ENCODE results near the gene EXOG.

- TF ChIP-seq RARB (CRISPR knock-in tag; IDR thresholded peaks at IDR 0.05), result no peak
- TF ChIP-seq ZFP3 (CRISPR knock-in tag; IDR thresholded peaks at IDR 0.05), result no peak
- TF ChIP-seq GLIS3 (CRISPR knock-in tag; IDR thresholded peaks at IDR 0.05), result no peak
Observed at GRCh38 chr3:38544926-38545325, 48.8 kb downstream of the EXOG start.

Measured in SK-N-SH treated with all-trans-retinoic acid at 6 μM for 48 hours (cell line).